Adipocyte (in vitro differentiated cells): Measurements from ENCODE around the gene UPK2.

Source experiments
- DNase-seq: peaks from one replicate; pipeline ENCODE4 v3.0.0-alpha.2; 2015; ENCODE audit warnings: low read depth
- H3K27me3 ChIP-seq: replicated peaks from 2 replicates; pipeline ENCODE4 v1.7.0; 2013; ENCODE audit warnings: mild to moderate bottlenecking, low read length, moderate library complexity; ENCODE audit not compliant: control insufficient read depth, insufficient read depth
- H3K36me3 ChIP-seq: 2 replicates; pipeline ENCODE4 v1.7.0; 2013; ENCODE audit warnings: low read length, mild to moderate bottlenecking, moderate library complexity; ENCODE audit not compliant: control insufficient read depth, insufficient read depth, severe bottlenecking
- H3K4me1 ChIP-seq: 2 replicates; pipeline ENCODE4 v1.7.0; 2013; ENCODE audit warnings: mild to moderate bottlenecking, low read length, moderate library complexity; ENCODE audit not compliant: control insufficient read depth, insufficient read depth
- H3K4me3 ChIP-seq: 2 replicates; pipeline ENCODE4 v1.7.0; 2013; ENCODE audit warnings: mild to moderate bottlenecking, low read length, moderate library complexity
- H3K9ac ChIP-seq: 2 replicates; pipeline ENCODE4 v1.7.0; 2013; ENCODE audit warnings: mild to moderate bottlenecking, low read length, moderate library complexity
- H3K9me3 ChIP-seq: 2 replicates; pipeline ENCODE4 v1.7.0; 2013; ENCODE audit warnings: mild to moderate bottlenecking, low read length, moderate library complexity; ENCODE audit not compliant: control insufficient read depth

The UPK2 gene

GRCh38 chr11:118956094-118956846, at the start of gene UPK2:
UPK2 (plus strand) TSS chr11:118956298; CDS start chr11:118956351, 53 bp downstream.
- Histone ChIP-seq H3K36me3 (no peaks in the 10 kb centered on the region), H3K27me3 (peaks cover 69% of the 10 kb centered on the region), H3K4me1 (no peaks in the 10 kb centered on the region), H3K9me3 (no peaks in the 10 kb centered on the region), H3K4me3 (no peak within 1 kb of the TSS), H3K9ac (no peak within 1 kb of the TSS)
- peak; percentile 95 for DNase-seq

GRCh38 chr11:118907051-118908042, 48.8 kb upstream of the UPK2 start:
- Histone ChIP-seq H3K4me3 (no peak overlapping the region), H3K36me3 (peaks cover 49% of the 10 kb centered on the region), H3K9ac (peak overlapping the region; percentile 97), H3K4me1 (peaks cover 46% of the 10 kb centered on the region), H3K9me3 (no peaks in the 10 kb centered on the region), H3K27me3 (no peaks in the 10 kb centered on the region)
- peak; percentile 87 for DNase-seq

- H3K9ac ChIP-seq, result peak overlapping the region; percentile 97
- peaks cover 55% of the 10 kb centered on the region for H3K4me1 ChIP-seq
- no peak overlapping the region for H3K4me3 ChIP-seq
- DNase-seq, result no peak
- H3K9me3 ChIP-seq, result no peaks in the 10 kb centered on the region
- no peaks in the 10 kb centered on the region for H3K27me3 ChIP-seq
- peaks cover 45% of the 10 kb centered on the region for H3K36me3 ChIP-seq
These were observed 47.8 kb upstream of the UPK2 start for GRCh38 chr11:118908264-118908663.

- peaks cover 61% of the 10 kb centered on the region for H3K4me1 ChIP-seq
These were observed 47.0 kb upstream of the UPK2 start for GRCh38 chr11:118908901-118909618.

GRCh38 chr11:118909619-118910308, 46.3 kb upstream of the UPK2 start:
- DNase-seq, result no peak
- H3K4me1 ChIP-seq, result peaks cover 68% of the 10 kb centered on the region

More at GRCh38 chr11:118908901-118909618, 47.0 kb upstream of the UPK2 start:
- no peaks in the 10 kb centered on the region for H3K27me3 ChIP-seq
- H3K4me3 ChIP-seq, result peak overlapping the region; percentile 80
- peak overlapping the region; percentile 97 for H3K9ac ChIP-seq
- H3K36me3 ChIP-seq, result peaks cover 37% of the 10 kb centered on the region
- DNase-seq, result peak; percentile 90
- no peaks in the 10 kb centered on the region for H3K9me3 ChIP-seq

GRCh38 chr11:118910309-118911112, 45.6 kb upstream of the UPK2 start:
- peaks cover 27% of the 10 kb centered on the region for H3K36me3 ChIP-seq
- H3K9me3 ChIP-seq, result no peaks in the 10 kb centered on the region
- H3K27me3 ChIP-seq, result no peaks in the 10 kb centered on the region
- H3K9ac ChIP-seq, result peak overlapping the region; percentile 97
- peaks cover 74% of the 10 kb centered on the region for H3K4me1 ChIP-seq
- peak; percentile 93 for DNase-seq
- peak overlapping the region; percentile 80 for H3K4me3 ChIP-seq

More at GRCh38 chr11:118909619-118910308, 46.3 kb upstream of the UPK2 start:
- Histone ChIP-seq H3K36me3 (peaks cover 30% of the 10 kb centered on the region), H3K4me3 (peak overlapping the region; percentile 80), H3K27me3 (no peaks in the 10 kb centered on the region), H3K9me3 (no peaks in the 10 kb centered on the region), H3K9ac (peak overlapping the region; percentile 97)

- Histone ChIP-seq H3K36me3 (peaks cover 20% of the 10 kb centered on the region), H3K9me3 (no peaks in the 10 kb centered on the region), H3K4me1 (peaks cover 82% of the 10 kb centered on the region), H3K9ac (peak overlapping the region; percentile 90), H3K27me3 (no peaks in the 10 kb centered on the region), H3K4me3 (peak overlapping the region; percentile 70)
- DNase-seq, result peak; percentile 61
These were observed 44.8 kb upstream of the UPK2 start for GRCh38 chr11:118911113-118911879.

- H3K27me3 ChIP-seq, result no peaks in the 10 kb centered on the region
- H3K4me3 ChIP-seq, result peak overlapping the region; percentile 70
- H3K9me3 ChIP-seq, result no peaks in the 10 kb centered on the region
- peaks cover 12% of the 10 kb centered on the region for H3K36me3 ChIP-seq
- DNase-seq, result peak; percentile 96
- peaks cover 89% of the 10 kb centered on the region for H3K4me1 ChIP-seq
- peak overlapping the region; percentile 90 for H3K9ac ChIP-seq
These were observed 44.0 kb upstream of the UPK2 start for GRCh38 chr11:118911880-118912741.
